T47D (cell line): ENCODE data around the gene PEMT.

Experiments used
- DNase-seq, 2 experiments: peaks; one replicate each; pipeline versions ENCODE4 v3.0.0 to v3.0.0-alpha.2; 2011 to 2012; ENCODE audit warnings: low read depth in 1 of 2, low spot score in 1 of 2
- JUND ChIP-seq: IDR thresholded peaks from 2 replicates; pipeline ENCODE4 v1.6.1; 2012; ENCODE audit warnings: low read depth
- in situ Hi-C: cut with HindIII; loops from 2 replicates; pipeline ENCODE4 v1.10.0; 2016; ENCODE audit warnings: low sequenced_read_pairs, low pct_unique_long_range_greater_than_20kb

Gene PEMT

DNA sequence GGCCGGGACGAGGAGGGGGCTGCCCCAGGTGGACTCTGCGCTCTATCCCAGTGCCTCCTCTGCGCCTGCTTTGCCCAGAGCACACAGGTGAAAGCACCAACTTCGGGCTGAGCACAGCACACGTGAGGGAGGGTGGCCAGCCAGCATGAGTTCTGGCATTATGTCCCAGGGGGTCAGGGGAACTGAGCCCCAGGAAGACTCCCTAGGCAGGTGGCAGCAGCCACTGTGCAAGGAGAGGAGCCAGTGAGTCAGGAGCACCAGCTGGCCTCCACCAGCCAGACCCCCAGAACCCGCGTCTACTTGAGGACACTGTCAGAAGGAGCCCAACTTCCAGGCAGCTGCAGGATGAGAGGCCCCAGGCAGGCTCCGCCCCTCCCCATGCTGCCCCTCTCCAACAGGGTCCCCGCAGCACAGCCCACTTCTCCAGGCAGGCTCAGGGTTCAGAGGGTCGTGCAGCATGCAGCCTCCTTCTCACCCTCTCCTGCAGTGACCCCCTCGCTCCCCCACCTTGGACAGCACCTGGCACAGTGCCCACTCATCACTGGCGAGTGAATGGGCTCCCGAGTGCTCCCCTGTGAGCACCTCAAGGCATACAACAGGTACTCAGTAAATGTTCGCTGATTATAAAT is 51.1 kb downstream of the PEMT start:
- in situ Hi-C loops: no loop called here
- TF ChIP-seq JUND: no peak
- no peak for DNase-seq

DNA sequence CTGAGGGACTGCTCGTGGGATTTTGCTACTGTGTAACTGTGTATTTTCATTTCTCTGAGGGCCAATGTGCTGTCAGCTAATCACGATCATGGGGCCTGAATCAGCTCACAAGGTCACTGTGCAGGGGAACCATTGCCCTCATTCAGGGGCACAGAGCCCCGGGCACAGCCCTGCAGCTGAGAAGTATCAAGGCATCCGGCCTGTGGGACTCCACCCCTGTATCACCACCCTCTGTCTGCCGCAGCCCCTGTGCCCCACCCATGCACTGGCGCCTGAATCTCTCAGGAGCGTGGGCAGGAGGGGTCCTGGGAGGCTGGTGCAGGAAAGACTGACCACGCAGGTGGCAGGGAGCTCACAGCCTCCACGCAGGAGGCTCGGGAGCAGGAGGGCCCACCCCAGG is 51.9 kb downstream of the PEMT start:
- in situ Hi-C loops: no loop called here
- no peak for DNase-seq
- TF ChIP-seq JUND: no peak

DNA sequence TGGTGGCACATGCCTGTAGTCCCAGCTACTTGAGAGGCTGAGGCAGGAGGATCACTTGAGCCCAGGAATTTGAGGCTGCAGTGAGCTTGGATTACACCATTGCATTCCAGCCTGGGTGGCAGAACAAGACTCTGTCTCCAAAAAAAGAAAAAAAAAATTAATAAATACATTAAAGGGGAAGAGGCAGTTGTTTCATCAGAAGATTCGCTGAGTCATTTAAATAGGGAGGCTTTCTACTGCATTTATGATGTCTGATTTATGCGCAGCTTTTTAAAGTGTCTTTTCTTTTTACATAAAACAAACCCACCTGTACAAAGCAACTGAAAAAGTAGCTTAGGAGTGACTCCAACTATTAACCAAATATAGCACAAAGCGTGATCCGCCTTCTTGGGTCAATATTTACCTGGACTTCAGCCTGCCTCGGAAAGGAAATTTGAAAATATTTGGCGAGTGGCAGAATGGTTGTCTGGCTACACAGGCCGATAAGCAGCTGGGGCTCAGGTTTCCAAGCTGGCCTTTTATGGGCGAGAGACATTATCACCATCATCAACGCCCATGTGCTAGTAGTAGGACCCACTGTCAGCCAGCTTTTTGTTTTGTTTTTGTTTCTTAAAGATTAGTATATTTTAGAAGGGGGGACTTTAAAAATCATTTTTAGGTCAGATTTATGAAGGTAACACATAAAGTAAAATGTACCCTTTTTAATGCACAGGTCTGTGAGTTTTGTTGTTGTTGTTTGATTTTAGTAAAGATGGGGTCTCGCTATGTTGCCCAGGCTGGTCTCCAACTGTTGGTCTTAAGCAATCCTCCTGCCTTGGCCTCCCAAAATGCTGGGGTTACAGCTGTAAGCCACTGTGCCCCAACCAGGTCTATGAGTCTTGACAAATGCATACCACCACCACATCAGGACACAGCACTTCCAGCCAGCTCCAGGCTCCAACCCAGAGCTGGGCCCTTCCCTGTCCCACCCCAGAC is 52.8 kb downstream of the PEMT start:
- in situ Hi-C loops: no loop called here
- TF ChIP-seq JUND: no peak
- peak; percentile 49 to 77 for DNase-seq

DNA sequence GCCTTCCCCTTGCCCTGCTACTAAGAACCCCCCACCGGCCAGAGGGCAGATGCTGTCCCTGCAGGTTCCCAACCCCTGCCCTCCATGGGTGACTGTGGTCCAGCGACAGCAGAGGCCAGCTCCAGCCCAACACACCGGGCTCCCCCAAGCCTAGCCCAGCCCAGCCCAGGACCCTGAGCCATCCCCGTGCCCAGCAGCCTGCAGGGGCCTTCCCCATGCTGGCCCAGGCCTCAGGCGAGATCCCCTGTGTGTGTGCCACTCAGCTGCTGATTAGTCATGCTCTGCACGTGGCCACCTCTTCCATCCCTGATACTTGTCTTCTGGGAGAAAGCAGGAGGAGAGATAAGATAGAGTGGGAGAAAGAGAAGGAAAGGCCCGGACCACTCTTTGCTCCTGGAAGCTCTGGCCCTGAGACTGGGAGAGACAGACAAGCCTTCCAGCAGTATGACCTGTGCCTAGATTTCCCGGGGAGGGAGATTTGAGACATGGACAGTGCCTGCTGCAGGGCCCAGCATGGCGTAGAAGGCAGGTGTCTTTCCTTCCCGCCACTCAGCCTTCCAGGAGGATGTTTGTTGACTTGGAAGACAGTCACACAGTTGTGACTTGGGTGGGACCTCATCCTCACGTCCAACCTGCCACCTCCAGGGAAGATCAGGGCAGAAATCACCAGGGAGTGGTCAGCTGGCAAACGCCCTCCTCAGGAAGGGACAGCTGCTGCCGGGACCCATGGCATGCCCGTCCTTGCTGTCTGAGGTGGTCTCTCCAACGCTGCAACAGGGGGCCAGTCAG is 54.0 kb downstream of the PEMT start:
- DNase-seq: no peak
- in situ Hi-C loops: no loop called here

DNA sequence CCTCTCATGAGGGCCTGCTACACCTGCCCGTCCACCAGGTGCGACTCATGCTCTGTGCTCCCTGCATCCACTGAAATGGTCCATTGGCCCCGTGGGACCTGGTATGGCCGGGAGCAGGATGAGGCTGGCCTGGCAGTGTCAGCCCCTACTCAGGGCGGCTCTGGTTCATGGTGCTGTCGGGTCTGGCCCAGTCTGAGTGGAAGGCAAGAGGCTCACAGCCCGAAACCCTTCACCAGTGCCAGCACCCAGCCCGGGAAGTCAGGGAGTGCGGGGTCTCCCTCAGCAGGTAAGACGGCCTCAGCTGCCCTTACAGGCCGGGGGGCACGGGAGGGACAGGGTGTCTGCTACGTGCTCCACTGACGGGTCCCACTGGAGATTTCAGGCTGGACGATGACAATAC is 54.8 kb downstream of the PEMT start:
- DNase-seq: no peak
- in situ Hi-C loops: no loop called here
- no peak for TF ChIP-seq JUND

More for the DNA sequence above, 54.0 kb downstream of the PEMT start:
- TF ChIP-seq JUND: no peak

DNA sequence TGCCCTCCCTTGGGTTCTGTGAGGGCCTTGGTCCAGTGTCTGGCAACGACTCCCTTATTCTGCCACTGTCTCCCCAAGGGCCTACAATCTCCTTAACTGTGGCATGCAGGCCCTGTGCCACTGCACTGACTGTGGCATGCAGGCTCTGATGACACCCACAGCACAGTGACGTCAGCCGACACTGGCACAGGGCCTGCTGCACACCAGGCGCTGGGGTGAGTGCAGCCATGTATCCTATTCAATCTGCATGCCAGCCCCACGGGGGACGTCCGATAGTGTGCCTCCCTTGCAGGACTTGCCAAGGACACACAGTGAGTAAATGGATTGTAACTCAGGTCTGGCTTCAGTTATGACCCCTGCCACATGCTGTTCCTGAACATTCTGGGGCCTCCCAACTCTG is 55.6 kb downstream of the PEMT start:
- no peak for TF ChIP-seq JUND
- in situ Hi-C loops: no loop called here
- DNase-seq: peak in 1 of 2 experiments; percentile 22

DNA sequence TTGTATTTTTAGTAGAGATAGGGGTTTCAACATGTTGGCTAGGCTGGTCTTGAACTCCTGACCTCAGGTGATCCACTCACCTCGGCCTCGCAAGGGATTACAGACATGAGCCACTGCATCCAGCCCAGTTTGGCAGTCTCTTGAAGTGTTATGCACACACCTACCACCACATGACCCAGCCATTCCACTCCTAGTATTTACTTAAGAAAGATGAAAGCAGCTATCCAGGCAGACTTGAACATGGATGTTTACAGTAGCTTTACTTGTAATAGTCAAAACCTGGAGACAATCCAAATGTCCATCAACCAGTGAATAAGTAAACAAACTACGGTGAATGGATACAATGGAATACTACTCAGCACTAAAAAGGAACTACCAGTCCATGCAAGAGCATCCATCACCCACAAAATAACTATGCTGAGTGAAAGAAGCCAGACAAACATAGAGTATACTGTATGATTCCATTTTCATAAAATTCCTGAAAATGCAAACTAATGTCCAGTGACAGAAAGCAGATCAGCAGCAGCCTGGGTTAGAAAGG is 57.5 kb downstream of the PEMT start:
- no peak for TF ChIP-seq JUND
- DNase-seq: peak in 1 of 2 experiments; percentile 78
- in situ Hi-C loops: no loop called here

DNA sequence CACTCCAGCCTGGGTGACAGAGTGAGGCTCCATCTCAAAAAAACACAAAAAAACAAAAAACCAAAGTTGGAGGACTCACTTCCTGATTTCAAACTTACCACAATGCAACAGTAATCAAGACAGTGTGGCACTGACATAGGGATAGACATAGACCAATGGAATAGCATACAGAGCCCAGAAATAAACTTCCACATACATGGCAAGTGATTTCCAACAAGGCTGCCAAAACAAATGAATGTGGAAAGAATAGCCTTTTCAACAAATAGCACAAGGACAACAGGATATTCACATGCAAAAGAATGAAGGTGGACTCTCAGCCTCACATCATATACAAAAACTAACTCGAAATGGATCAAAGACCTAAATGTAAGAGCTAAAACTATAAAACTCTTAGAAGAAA is 58.5 kb downstream of the PEMT start:
- no peak for TF ChIP-seq JUND
- DNase-seq: no peak
- in situ Hi-C loops: no loop called here

DNA sequence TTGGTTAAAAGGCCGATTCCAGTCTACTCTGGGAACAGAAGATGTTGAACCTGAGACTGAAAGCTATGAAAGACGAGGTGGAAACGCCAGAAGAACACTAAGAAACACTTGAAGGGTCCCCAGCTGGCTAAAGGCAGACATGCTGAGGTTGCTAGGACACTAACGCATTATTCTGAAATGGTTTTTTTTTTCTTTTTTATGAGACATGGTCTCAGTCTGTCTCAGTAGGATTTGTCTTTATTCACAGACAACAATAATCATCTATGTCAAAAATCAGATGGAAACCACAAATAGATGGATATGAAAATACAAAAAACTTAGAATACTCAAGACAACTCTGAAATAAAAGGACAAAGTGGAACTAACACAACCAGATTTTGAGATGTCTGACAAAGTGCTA is 60.4 kb downstream of the PEMT start:
- DNase-seq: no peak
- in situ Hi-C loops: no loop called here
- TF ChIP-seq JUND: no peak

DNA sequence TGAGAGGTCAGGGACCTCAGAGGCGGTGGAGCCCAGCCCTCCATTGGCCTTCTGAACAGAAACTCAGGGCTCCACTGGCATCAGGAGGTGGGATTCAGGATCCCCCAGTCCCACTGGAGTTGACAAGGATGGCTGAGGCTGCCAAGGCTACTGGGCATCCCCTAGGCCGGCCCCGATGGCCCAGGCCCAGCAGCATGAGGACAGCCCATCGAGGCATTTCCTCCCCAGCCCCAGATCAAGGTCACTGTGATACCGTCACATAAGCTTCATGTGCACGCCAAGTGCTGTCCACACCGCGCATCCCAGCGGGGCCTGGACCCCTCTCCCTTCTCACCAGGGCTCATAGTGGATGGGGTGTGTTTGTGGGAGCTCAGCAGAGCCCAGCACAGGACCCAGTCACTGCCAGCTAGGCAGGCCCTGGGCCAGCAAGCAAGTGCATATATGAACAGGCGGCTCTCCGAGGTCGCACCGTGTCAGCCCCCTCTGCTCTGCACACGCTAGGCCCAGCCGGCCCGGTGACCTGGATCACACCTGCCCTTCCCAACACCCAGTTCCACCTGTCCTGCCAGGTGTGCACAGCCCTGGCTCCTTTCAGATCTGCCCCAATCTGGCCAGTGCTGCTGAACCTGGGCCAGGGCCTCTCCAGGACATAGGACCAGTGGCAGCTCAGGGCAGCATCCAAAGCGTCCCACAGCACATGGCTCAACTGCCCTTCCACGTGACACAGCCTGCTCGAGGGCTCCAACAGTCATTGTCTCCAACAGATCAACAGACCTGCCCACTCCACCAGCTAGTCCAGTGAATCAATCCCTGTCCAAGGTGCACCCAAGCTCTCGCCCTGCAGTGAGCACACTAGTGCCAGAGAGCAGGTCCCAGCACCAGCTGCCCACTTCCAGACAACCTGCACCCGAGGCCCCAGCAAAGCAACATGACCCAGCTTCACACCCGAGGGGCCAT is 62.5 kb downstream of the PEMT start:
- TF ChIP-seq JUND: no peak
- peak in 1 of 2 experiments; percentile 4 for DNase-seq
- in situ Hi-C loops: no loop called here

DNA sequence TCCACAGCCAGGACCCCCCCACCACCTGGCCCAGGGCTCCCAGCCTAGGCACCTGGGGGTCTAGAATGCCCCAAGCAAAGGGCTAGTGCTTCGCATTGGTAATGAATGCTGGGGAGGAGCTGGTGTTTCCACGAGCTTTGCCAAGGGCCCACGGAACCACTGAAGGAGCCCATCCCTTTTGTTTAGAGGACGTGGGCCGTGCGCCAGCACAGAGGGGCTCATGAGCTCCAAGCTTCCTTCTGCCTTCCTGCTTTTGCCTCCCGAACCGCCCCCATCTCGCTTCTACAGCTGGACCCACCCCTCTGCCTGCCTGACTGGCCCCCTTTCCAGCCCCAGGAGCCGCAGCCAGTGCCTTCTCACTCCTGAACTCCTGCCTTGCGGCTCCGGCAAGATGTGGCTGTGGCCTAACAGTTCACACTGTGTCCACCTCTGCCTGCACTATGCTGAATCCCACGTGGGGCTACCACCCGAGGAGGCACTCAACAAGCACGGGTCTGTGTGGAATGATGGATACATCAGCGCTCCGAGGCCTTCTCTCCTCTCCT is 63.5 kb downstream of the PEMT start:
- no peak for TF ChIP-seq JUND
- in situ Hi-C loops: no loop called here
- no peak for DNase-seq
